NCI-H1417 treated with DMSO at 0.1 percent for 48 hours (cell line): ENCODE results near the gene MTERF4.

Experiments used
- DNase-seq: peaks from one replicate; lab custom pipeline; 2025; lab: John Stamatoyannopoulos, UW

MTERF4 gene

DNA sequence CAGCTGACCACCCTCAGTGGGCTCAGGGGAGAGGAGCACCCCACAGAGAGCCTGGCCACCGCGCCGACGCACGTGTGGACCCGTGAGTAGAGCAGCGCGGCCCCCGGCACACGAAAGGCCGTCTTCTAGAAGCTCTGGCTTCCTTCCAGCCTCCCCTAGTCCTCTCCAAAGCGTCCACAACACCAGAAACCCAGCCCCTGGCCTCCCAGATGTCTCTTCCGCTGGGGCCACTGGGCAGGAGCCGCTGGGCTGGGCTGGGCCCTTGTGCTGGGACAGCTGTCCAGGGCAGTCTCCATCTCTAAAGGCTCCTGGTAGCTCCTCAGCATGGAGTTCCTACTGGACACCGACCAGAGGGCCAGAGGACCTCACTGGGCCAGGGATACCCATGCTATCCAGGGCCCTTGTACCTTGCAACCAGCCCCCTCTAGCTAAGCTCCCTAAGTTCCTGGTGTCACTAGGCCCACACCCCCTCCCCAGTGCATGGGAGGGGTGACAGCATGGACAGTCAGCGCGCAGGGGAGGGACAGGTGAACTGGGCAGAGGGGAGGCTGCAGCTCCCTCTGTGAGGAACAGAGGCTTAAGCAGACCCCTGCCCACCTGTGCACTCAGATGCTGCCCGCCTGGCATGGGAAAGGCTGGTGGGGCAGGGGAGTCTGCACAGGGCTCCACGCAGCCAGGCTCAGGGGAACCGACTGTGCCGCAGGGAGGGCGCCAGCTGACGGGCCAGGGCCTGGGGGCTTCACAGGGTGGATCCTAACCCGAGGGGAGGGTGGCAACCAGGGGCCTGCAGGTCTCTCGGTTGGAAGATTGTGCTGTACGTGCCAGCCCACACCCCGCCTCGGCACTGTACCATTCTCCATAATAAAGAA is 32.9 kb downstream of the MTERF4 start:
- DNase-seq, result no peak

DNA sequence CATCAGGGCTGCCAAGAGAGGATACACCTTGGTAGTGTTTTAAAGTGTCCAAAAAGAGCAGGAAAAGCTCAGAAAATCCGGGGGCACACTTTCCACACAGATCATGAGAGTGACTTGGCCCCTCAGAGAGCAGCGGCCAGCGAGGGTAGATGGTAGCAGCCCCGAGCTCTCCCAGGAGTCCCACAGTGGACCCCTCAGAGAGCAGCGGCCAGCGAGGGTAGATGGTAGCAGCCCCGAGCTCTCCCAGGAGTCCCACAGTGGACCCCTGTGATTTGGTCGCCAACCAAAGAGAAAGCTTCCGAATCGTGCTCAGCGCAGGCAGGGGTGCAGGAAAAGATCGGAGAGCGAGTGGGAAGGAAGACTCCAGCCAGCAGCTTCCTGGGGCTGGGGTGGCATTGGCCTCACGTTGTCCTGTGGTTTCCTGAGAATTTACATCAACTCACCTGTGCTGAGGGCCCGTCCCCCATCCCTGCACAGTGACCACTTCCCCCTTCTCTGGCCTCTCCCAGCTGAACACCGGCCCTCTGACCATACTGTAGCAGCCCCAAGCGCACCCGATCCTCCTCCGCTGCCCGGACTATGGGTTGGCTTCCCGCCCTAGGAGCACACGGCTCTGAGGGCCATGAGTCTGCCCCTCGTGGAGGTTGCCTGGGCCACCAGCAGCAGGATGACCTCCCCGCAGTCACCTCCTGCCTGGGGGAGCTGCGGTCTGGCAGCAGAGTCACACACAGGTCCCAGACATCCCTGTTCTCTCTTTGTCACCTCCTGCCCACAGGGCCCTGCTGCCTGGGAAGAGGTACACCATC is 33.7 kb downstream of the MTERF4 start:
- no peak for DNase-seq

DNA sequence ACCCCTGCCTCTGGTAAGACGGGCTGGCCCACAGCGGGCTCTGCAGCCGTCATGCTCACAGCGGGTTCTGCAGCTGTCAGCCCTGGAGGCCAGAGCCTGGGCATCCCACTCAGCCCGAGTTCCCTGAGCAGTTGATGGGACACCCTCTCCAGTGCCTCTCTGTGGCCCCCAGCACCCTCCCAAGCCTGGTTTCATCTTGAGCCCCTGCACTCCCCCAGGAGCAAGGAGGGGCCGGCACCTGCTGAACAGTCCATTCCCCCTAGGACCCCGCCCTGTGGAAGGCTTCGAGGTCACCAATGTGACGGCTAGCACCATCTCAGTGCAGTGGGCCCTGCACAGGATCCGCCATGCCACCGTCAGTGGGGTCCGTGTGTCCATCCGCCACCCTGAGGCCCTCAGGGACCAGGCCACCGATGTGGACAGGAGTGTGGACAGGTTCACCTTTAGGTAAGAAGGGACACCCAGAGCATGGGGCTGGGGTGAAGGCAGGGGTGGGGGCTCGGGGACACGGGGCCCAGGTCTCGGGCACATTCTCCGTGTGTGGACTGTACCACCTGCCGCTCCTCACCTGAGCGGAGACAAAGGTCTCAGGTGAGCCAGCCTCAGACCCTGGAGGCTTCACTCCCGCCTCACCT is 34.5 kb downstream of the MTERF4 start:
- DNase-seq, result no peak

DNA sequence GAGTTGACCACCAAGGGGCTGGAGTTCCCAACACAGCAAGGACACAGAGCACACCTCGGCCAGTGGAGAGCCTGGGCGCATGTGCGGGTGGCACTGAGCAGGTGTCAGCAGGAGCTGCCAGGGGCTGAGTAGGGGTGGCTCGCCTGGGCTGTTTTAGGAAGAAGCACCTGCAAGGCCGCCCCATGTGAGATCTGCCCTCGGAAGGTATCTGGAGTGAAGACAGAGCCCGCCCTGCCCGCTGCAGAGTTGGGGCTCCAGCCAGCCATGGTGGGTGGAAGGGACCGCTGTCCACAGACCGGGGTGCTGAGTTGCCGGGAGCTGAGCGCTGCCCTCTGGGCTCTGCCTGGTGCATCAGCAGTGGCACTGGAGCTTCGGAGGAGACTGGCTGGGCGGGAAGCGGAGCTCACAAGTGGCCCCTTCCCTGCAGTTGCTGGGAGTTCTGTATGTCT is 35.2 kb downstream of the MTERF4 start:
- no peak for DNase-seq

DNA sequence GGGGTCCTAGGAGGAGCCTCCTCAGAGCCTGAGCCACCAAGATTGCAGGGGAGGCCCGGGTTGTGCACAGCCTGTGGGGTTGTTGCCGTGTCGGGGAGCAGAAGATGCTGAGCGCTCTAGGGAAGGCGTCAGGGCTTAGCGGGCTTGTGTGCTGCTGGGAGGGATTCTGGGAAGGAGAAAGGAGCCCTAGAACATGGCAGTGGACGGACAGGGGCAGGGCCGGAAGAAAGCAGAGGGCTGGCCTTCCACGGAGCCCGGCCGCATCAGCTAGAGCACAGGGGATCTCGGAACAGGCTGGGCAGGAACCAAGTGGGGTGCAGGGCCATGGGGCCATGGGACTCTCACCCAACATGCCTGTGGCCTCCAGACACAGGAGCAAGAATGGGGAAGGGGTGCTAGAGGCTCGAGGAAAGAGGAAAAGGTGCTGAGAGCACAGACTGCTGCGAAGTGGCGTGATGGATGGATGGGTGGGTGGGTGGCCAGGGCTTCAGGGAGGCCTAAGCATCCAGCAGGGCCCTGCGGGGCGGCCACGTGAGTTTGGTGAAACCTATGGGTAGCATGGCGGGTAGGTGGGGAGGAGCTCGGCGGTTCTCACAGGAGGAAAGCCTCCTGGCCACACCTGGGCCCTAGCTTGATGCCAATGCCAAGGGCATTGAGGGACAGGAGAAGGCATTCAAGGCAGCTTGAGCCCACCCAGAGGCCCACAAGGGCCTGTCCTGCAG is 35.8 kb downstream of the MTERF4 start:
- DNase-seq, result no peak

DNA sequence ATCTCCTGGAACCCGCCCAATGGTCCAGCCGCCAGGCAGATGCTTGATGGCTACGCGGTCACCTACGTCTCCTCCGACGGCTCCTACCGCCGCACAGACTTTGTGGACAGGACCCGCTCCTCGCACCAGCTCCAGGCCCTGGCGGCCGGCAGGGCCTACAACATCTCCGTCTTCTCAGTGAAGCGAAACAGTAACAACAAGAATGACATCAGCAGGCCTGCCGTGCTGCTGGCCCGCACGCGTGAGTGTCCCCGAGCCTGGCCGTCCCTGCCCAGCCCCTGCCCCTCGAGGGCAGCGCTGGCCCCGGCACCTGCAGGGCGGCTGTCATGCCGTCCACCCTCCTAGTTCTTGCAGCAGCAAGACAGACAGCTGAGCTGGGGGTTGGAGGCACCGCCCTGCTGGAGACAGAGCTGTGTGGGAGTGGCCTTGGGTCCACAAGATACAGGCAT is 36.7 kb downstream of the MTERF4 start:
- no peak for DNase-seq

DNA sequence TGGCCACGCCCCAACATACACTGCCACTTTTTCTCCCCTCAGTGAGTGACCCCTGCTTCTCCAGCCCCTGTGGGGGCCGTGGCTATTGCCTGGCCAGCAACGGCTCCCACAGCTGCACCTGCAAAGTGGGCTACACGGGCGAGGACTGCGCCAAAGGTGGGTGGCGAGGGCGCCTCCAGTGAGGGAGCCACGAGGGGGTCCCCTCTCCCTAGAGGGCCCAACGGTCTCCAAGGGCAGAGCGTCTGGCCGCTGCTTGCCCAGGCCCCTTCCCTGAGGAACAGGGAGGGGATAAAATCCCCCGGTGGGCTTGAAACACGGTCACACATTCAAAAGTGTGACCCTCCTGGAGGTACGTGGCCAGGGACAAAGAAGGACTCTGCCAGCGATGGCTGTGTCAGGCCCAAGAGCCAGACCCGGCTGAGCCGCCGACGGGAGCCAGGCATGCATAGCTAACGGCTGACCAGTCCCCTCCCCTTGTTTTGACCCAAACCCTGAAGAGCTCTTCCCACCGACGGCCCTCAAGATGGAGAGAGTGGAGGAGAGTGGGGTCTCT is 37.2 kb downstream of the MTERF4 start:
- DNase-seq, result no peak

DNA sequence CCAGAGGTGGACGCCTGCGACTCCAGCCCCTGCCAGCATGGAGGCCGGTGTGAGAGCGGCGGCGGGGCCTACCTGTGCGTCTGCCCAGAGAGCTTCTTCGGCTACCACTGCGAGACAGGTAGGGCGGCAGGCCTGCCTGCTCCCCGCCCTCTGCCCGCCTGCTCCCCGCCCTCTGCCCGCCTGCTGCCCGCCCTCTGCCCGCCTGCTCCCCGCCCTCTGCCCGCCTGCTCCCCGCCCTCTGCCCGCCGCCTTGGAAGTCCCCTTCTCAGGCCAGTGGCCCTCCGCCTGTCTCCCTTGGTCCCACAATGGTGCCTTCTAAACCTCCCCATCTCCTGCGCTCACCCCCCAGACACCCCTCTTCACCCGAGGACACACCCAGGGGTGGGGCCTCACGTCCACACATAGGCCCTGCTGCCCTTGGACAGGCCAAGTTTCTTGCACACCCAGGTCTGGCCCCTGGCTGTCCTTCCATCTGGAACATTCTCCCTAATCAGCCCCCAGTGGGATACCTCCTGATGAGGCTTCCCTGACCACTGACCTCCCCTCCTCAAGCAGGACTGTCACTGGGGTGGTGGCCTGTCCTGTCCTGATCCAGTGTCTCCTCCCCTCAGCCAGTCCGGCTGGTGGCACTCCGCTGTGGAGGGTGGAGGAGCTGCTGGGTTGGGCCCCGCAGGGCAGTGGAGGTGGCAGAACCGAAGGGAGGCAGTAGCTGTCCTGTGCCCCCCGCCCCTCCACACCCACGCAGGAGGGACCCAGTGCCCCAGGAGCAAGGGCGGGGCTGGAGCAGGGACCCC is 37.9 kb downstream of the MTERF4 start:
- DNase-seq, result no peak

DNA sequence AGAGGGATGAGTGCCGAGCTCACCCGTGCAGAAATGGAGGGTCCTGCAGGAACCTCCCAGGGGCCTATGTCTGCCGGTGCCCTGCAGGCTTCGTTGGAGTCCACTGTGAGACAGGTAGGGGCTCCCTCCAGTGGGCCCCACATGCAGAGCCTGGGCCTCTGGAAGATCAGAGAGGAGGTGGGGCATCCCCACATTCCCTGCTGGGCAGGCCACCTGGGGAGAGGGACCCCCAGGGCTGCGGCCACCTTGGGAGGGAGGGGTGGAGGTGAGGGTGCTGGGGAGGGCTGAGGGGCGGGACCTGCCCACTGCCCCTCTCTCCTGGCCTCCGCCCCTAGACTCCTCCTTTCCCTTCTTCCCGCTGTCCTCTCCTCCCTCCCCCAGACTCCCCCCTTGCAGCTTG is 38.5 kb downstream of the MTERF4 start:
- DNase-seq, result no peak

DNA sequence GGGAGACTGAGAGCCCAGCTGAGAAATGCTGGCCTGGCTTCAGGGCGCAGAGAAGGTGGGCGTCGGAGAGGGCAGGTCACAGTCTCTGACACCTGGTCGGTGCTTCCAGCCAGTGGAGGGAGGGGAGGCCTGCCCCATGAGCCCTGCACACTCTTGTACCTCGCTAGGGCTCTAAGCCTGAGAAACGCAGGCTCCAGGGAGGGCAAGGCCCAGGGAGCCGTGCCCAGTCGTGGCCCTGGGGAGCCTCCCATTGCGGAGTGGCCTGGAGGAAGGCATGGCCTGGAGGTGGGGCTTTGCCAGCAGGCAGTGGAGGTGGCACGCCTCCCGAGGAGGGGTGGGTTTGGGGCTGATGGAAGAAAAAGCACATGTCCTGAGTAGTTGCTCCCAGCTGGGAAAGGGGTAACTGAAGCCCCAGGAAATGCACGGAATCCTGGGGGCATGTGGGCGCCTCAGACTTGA is 39.0 kb downstream of the MTERF4 start:
- no peak for DNase-seq

DNA sequence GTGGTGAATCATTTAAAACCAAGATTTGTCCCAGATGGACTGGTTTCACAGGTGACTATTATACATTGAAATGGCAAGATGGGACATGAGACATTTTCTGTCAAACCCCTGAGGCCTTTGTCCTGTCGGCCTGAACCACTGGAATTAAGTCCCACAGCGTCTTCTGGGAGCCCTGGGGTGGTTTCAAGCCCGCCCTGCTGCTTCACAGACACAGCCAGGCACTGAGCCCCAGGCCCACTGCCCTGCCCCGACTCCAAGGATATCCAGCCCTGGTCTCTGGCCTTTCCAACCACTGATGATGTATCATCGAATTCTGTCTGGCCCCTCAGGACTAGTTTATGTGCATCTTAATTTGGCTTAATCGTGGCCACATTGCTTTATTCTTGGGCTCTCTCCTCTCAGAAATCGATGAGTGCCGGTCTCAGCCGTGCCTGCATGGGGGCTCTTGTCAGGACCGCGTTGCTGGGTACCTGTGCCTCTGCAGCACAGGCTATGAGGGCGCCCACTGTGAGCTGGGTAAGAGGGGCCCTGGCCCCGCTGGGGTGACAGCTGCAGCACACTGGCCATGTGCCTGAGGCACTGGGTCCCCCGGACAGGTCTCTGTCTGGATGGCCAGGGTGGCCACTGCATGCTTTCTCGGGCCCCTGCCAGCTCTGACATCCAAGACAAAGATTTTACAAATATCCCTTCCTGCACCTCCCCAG is 39.5 kb downstream of the MTERF4 start:
- no peak for DNase-seq

DNA sequence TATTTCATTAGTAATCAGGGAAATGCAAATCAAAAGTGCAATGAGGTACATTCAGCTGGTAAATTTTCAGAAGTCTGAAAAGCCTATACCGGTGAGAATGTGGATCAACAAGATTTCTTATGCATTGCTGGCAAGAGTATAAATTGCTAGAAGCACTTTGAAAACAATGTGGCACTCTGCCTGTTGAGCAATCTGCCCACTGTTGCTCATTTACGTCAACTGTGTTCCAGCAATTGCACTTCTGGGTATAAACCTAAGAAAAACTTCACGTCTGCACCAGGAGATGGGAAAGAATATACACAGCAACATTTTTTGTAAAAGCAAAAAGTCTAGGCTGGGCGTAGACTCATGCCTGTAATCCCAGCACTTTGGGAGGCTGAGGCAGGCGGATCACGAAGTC is 40.8 kb downstream of the MTERF4 start:
- no peak for DNase-seq

DNA sequence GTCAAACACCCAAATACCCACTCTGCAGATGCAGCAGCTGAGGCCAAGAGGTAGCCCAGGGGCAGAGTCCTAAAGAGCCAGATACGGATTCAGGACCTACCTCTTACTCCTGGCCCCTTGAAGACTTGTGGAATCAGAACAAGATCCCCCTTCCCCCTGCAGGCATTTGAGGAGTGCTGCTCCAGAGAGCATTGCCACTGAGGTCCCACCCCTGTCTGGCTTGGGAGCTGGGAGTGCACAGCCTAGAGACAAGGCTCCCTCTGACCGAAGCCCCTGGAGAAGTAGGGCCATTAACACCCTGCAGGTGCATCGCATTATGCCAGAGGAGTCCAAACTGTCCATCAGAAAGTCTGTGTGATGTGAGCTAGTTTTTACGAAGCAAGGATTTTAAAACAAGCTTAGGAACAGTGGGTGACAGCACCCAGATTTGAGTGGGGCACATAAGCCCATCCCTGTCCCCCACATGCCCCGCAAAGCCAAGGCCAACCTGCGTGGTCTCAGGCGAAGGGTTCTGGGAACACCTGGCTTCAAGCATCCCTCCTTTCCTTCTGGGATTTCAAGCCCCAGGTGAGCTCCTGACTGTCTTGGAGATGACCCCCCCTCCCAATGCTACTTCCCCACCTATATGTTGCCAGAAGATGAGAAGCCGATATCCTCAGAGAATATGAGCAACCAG is 48.4 kb downstream of the MTERF4 start:
- DNase-seq, result no peak

DNA sequence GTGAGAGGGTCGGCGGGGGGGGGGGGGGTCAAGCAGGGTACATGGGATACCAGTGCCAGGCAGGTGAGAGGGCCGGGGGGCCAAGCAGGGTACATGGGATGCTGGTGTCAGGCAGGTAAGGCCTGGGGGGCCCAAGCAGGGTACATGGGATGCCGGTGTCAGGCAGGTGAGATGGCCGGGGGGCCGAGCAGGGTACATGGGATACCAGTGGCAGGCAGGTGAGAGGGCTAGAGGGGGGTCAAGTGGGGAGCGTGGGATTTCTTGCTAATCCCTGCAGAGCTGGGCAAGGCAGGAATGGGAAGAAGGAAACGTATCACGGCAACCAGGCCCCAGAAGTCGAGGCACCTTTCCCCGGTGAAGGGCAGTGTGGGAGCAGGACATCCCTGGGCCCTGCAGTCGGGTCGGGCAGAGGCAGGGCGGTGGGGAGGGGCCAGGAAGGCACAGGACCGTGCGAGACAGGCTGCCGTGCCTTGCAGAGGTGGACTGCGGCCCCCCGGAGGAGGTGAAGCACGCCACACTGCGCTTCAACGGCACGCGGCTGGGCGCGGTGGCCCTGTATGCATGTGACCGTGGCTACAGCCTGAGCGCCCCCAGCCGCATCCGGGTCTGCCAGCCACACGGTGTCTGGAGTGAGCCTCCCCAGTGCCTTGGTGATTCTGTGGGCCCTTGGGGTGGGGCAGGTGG is 49.3 kb downstream of the MTERF4 start:
- no peak for DNase-seq

DNA sequence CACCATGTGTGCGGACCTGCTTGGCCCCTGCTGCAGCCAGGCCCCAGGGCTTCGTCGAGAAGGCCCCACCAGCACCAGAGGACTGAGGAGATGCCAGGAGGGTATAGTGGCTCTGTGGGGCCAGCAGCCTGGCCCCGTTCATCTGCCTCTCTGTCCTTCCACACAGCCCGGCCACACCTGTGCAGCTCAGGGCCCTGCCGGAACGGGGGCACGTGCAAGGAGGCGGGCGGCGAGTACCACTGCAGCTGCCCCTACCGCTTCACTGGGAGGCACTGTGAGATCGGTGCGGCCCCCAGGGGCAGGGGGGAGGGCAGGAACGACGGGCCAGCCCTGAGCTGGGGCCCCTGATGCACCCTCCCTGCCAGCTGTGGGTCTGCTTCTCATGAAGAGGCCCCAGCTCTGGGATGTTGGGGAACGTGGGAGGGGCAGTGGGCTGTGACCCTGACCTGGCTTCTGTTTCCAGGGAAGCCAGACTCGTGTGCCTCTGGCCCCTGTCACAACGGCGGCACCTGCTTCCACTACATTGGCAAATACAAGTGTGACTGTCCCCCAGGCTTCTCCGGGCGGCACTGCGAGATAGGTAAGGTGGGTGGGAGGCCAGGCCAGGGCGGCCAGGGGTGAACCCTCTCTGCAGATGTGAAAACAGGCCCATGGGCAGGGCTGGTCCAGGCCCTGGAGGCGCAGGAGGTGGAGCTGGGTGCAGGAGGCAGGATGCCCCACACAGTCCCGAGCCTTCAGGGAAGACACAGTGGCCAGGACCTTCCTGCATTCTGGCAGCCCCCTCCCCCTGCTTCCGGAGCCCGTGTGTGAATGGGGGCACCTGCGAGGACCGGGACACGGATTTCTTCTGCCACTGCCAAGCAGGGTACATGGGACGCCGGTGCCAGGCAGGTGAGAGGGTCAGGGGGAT is 50.3 kb downstream of the MTERF4 start:
- DNase-seq, result no peak

DNA sequence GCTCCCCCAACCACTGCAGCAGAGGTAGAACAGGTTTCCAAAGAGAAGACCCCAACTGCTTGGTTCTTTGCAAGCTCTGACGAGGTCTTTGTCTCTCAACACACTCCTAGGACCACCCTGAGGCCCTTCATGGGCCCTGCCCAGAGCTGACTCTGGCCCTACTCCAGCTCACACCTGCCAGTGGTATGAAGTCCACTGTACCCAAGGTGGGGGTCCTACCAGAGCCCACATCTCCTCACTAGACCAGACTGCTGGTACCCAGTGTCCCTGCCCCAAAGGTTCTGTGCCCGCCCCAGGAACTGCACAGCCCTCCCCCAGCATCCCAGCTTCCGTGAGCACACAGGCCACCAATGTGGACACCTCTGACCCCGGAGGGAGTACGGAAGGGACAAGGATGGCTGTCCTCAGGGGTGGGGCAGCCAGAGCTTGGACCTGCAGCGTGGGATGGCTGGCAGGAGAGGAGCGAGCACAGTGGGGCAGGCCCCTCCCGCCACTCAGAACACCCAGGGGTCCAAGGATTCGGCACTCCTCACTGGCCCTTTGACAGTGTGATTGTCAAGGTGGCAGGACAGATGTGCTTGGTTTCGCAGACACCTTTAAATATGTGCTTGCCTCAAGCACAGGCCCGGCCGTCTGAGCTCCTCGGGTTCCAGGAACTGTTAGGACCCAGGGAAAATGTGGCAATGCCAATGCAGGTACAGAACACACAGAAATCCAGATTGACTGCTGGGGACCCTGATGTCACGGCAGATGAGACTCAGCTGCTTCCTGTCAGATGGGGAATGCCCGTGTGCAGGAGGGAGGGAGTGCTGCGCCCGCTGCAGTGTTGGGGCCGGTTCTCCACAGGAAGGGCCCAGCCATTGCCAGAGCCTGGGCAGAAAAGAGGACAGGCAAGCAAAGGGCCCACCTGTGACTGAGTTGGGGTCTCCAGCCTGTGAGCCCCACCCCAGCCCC is 51.2 kb downstream of the MTERF4 start:
- no peak for DNase-seq
